ENCODE data around the gene CLEC20A.

DNA sequence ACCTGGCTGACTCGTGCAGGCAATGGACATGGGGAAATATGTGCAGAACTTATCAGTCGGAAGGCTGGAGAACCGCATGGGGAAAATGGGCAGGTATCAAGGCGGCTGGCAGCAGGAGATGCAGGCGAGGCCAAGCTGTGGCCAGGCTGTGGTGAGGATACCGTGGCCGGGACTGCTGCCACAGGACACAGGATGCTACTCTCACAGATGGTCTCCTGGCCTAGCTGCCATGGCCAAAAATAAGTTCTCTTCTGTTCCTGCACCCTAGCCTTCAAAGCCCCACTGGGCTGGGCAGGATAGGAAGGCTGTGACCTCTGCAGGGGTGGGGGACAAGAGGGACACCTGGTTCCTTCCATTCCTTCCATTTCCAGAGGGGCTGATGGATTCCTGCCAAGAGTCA, 42.5 kb upstream of the CLEC20A start:
- no peak for TF ChIP-seq POLR2A (IDR thresholded peaks at IDR 0.05; ENCODE audit: control extremely low read depth in 1 of 2, low read depth in 2 of 2, low read length in 2 of 2)
- no peak for TF ChIP-seq RAD21 (IDR thresholded peaks at IDR 0.05 in 1 of 2, conservative IDR thresholded peaks at IDR 0.05 in 1 of 2; ENCODE audit: low read depth in 2 of 2, low read length in 2 of 2)
- TF ChIP-seq, protein P1, sequence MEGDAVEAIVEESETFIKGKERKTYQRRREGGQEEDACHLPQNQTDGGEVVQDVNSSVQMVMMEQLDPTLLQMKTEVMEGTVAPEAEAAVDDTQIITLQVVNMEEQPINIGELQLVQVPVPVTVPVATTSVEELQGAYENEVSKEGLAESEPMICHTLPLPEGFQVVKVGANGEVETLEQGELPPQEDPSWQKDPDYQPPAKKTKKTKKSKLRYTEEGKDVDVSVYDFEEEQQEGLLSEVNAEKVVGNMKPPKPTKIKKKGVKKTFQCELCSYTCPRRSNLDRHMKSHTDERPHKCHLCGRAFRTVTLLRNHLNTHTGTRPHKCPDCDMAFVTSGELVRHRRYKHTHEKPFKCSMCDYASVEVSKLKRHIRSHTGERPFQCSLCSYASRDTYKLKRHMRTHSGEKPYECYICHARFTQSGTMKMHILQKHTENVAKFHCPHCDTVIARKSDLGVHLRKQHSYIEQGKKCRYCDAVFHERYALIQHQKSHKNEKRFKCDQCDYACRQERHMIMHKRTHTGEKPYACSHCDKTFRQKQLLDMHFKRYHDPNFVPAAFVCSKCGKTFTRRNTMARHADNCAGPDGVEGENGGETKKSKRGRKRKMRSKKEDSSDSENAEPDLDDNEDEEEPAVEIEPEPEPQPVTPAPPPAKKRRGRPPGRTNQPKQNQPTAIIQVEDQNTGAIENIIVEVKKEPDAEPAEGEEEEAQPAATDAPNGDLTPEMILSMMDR (IDR thresholded peaks at IDR 0.05; ENCODE audit: control extremely low read depth in 1 of 3, insufficient read depth in 1 of 3, low read depth in 1 of 3, low read length in 3 of 3) = no peak
- TF ChIP-seq TCF12 (IDR thresholded peaks at IDR 0.05; ENCODE audit: low read depth, low read length) = no peak
- TF ChIP-seq EZH2 (IDR thresholded peaks at IDR 0.05; ENCODE audit: low read depth, low read length, severe bottlenecking) = no peak
- TF ChIP-seq NRF1 (IDR thresholded peaks at IDR 0.05; ENCODE audit: low read depth, low read length) = no peak
- no peak for TF ChIP-seq CBX8 (IDR thresholded peaks at IDR 0.05; ENCODE audit: borderline replicate concordance, low read depth, low read length)
- TF ChIP-seq BRCA1 (IDR thresholded peaks at IDR 0.05; ENCODE audit: low read depth, low read length) = no peak
- no peak for TF ChIP-seq EGR1 (IDR thresholded peaks at IDR 0.05; ENCODE audit: borderline replicate concordance, low read depth, low read length)
- TF ChIP-seq POU5F1 (IDR thresholded peaks at IDR 0.05; ENCODE audit: low read depth, low read length) = no peak
- no peak for TF ChIP-seq JUND (IDR thresholded peaks at IDR 0.05; ENCODE audit: low read length)

Measured in H1 (cell line).